Esophagus squamous epithelium (tissue), 4 donors: ENCODE data around the gene EN2.

Experiments
- CTCF ChIP-seq, 6 experiments: fragments of 450-650 bp in 4 of 6; fragments of 200-600 bp in 2 of 6; sonication (generic) in 2 of 6; IDR thresholded peaks; one replicate each; pipeline ENCODE4 v1.5.1; 2016 to 2019; ENCODE audit warnings: antibody characterized with exemption in 6 of 6, mild to moderate bottlenecking in 4 of 6, moderate library complexity in 4 of 6
- POLR2A ChIP-seq, 4 donors: fragments of 450-650 bp; IDR thresholded peaks; one replicate each; pipeline ENCODE4 v1.6.1; 2017; ENCODE audit warnings: antibody characterized with exemption in 4 of 4, mild to moderate bottlenecking in 4 of 4, moderate library complexity in 3 of 4

GRCh38 chr7:155455776-155456737 is 1.9 kb upstream of the EN2 start:
- TF ChIP-seq CTCF (IDR thresholded peaks at IDR 0.05) (no peak), POLR2A (IDR thresholded peaks at IDR 0.05) (no peak)
